GM12864 (cell line): Measurements from ENCODE around the gene GSAP.
"Not testable (repeated sequence)": the region's sequence is repeated elsewhere in the genome, so short reads cannot be mapped to it uniquely, and the experiment has no call there.

Experiments used
- DNase-seq: peaks from one replicate; pipeline ENCODE4 v3.0.0-alpha.2; 2011; ENCODE audit warnings: low read depth
- H3K4me3 ChIP-seq: 2 replicates; pipeline ENCODE4 v1.5.1; 2011; ENCODE audit warnings: mild to moderate bottlenecking, low read depth, low read length, control low read depth
- TF ChIP-seq, protein P1 (sequence below): IDR thresholded peaks from 2 replicates; pipeline ENCODE4 v1.5.1; 2011; ENCODE audit warnings: low read depth, mild to moderate bottlenecking, moderate library complexity, low read length, control low read depth, inconsistent platforms; ENCODE audit errors: missing control alignments

The GSAP gene

GRCh38 chr7:77459311-77459726 is 43.2 kb upstream of the GSAP start:
- TF ChIP-seq, protein P1, sequence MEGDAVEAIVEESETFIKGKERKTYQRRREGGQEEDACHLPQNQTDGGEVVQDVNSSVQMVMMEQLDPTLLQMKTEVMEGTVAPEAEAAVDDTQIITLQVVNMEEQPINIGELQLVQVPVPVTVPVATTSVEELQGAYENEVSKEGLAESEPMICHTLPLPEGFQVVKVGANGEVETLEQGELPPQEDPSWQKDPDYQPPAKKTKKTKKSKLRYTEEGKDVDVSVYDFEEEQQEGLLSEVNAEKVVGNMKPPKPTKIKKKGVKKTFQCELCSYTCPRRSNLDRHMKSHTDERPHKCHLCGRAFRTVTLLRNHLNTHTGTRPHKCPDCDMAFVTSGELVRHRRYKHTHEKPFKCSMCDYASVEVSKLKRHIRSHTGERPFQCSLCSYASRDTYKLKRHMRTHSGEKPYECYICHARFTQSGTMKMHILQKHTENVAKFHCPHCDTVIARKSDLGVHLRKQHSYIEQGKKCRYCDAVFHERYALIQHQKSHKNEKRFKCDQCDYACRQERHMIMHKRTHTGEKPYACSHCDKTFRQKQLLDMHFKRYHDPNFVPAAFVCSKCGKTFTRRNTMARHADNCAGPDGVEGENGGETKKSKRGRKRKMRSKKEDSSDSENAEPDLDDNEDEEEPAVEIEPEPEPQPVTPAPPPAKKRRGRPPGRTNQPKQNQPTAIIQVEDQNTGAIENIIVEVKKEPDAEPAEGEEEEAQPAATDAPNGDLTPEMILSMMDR, result no peak
- H3K4me3 ChIP-seq, result no peak overlapping the region
- no peak for DNase-seq

GRCh38 chr7:77458786-77459185 is 42.6 kb upstream of the GSAP start:
- no peak overlapping the region for H3K4me3 ChIP-seq
- DNase-seq, result no peak
- TF ChIP-seq, protein P1, result no peak

- no peak overlapping the region for H3K4me3 ChIP-seq
- TF ChIP-seq, protein P1, result no peak
- no peak for DNase-seq
These were observed 41.6 kb upstream of the GSAP start for GRCh38 chr7:77457779-77458178.

DNA sequence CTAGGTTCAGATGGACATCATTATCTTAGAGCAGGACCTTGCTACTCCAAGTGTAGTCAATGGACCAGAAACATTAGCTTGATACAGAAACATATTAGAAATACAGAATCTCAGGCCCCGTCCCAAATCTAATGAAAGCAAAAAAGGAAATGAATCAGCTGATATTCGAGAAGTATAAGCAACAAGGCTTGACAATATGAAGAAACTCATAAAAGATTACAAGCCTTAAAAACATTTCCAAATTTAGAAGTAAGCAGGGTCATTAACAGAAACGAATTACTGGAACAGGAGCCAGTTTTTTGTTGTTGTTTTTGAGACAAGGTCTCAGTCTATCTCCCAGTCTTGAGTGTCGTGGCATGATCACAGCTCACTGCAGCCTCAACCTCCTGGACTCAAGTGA is 40.5 kb upstream of the GSAP start:
- DNase-seq, result no peak
- H3K4me3 ChIP-seq, result no peak overlapping the region
- TF ChIP-seq, protein P1, result no peak

GRCh38 chr7:77455321-77455720 is 39.2 kb upstream of the GSAP start:
- H3K4me3 ChIP-seq, result no peak overlapping the region
- DNase-seq, result no peak
- TF ChIP-seq, protein P1, result no peak

GRCh38 chr7:77454802-77455201 is 38.7 kb upstream of the GSAP start:
- DNase-seq, result no peak
- H3K4me3 ChIP-seq, result no peak overlapping the region
- TF ChIP-seq, protein P1, result no peak

DNA sequence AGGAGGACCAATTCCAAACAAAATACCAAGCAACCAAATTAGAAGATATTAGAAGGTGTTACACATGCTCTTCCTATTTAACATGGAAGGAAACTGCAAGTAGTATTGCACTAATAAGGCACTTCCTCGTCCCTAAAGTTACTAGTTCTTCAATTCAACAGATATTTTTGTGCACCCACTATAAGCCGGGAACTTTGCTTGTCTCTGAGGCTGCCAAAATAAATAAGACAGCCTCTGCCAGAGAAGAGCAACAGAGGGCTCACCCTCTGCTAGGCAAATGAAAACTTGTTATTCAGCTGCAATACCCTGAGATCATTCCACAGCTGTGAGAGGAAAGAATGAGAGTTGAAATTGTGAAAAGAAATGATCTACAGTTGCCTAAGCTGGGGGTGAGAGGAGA is 37.4 kb upstream of the GSAP start:
- TF ChIP-seq, protein P1, result no peak
- H3K4me3 ChIP-seq, result no peak overlapping the region
- DNase-seq, result no peak

DNA sequence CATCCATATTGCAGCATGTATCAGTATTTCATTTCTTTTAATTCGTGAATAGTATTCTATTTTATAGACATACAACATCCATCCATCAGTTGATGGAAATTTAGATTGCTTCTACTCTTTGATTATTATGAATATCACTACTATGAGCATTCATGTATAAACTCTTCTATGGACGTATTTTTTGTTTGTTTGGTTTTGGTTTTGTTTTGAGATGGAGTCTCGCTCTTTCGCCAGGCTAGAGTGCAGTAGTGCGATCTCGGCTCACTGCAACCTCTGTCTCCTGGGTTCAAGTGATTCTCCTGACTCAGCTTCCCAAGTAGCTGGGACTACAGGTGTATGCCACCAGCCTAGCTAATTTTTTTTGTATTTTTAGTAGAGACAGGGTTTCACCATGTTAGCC is 35.8 kb upstream of the GSAP start:
- not testable (repeated sequence) for DNase-seq, H3K4me3 ChIP-seq
